Esophagus squamous epithelium (tissue), 4 donors: ENCODE measurements around the gene MOB1A.

Experiments used
- POLR2A ChIP-seq, 4 donors: fragments of 450-650 bp; IDR thresholded peaks; one replicate each; pipeline ENCODE4 v1.6.1; 2017; ENCODE audit warnings: antibody characterized with exemption in 4 of 4, mild to moderate bottlenecking in 4 of 4, moderate library complexity in 3 of 4
- TF ChIP-seq, protein P1 (sequence below), 6 experiments: fragments of 450-650 bp in 4 of 6; fragments of 200-600 bp in 2 of 6; sonication (generic) in 2 of 6; IDR thresholded peaks; one replicate each; pipeline ENCODE4 v1.5.1; 2016 to 2019; ENCODE audit warnings: antibody characterized with exemption in 6 of 6, mild to moderate bottlenecking in 4 of 6, moderate library complexity in 4 of 6

DNA sequence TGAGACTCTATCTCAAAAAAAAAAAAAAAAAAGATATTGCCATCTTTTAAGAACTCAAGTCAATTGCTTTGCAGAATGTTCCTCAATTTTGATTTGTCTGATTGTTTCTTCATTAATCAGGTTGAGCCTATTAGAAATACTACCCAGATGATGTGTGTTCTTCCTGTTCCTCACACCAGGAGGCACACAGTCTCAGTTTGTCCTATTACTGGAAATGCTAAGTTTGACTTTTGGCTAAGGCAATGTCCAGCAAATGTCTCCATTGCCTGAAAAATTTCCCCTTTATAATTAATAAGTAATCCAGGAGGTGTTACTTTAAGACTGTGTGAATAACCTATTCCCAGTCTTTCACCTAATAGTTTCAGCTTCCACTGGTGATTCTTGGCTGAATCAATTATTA lies 59.3 kb downstream of the MOB1A start:
- TF ChIP-seq, protein P1, sequence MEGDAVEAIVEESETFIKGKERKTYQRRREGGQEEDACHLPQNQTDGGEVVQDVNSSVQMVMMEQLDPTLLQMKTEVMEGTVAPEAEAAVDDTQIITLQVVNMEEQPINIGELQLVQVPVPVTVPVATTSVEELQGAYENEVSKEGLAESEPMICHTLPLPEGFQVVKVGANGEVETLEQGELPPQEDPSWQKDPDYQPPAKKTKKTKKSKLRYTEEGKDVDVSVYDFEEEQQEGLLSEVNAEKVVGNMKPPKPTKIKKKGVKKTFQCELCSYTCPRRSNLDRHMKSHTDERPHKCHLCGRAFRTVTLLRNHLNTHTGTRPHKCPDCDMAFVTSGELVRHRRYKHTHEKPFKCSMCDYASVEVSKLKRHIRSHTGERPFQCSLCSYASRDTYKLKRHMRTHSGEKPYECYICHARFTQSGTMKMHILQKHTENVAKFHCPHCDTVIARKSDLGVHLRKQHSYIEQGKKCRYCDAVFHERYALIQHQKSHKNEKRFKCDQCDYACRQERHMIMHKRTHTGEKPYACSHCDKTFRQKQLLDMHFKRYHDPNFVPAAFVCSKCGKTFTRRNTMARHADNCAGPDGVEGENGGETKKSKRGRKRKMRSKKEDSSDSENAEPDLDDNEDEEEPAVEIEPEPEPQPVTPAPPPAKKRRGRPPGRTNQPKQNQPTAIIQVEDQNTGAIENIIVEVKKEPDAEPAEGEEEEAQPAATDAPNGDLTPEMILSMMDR (IDR thresholded peaks at IDR 0.05), result peak in 1 of 6 experiments; percentile 32
- no peak for TF ChIP-seq POLR2A (IDR thresholded peaks at IDR 0.05)
